Nephron progenitor cell (in vitro differentiated cells): ENCODE results near the gene WDFY2.
A peak's percentile ranks its signal among the peaks of the same experiment; 100 is the strongest.

Experiments
- DNase-seq: peaks from one replicate; pipeline ENCODE4 v3.0.0; 2021
- H3K27ac Mint-ChIP-seq: 2 replicates; pipeline ENCODE4 v1.8.0; 2021; ENCODE audit warnings: mild to moderate bottlenecking, moderate library complexity, mixed read lengths
- H3K27me3 Mint-ChIP-seq: 2 replicates; pipeline ENCODE4 v1.8.0; 2021; ENCODE audit warnings: mild to moderate bottlenecking, low read depth, mixed read lengths; ENCODE audit not compliant: poor library complexity
- H3K36me3 Mint-ChIP-seq: 2 replicates; pipeline ENCODE4 v1.8.0; 2021; ENCODE audit warnings: low read depth, mixed read lengths
- H3K4me1 Mint-ChIP-seq: 2 replicates; pipeline ENCODE4 v1.8.0; 2021; ENCODE audit warnings: mixed read lengths
- H3K4me3 Mint-ChIP-seq: 2 replicates; pipeline ENCODE4 v1.8.0; 2021; ENCODE audit warnings: mild to moderate bottlenecking, moderate library complexity, mixed read lengths
- H3K9me3 Mint-ChIP-seq: 2 replicates; pipeline ENCODE4 v1.8.0; 2021; ENCODE audit warnings: mild to moderate bottlenecking, moderate library complexity, mixed read lengths
- TF ChIP-seq, protein P1 (sequence below): fragments of 200-600 bp; sonication (generic); IDR thresholded peaks from 2 replicates; pipeline ENCODE4 v1.5.0; 2021; ENCODE audit warnings: antibody characterized with exemption

Gene WDFY2

GRCh38 chr13:51632591-51633362 lies 48.5 kb downstream of the WDFY2 start:
- H3K4me3 Mint-ChIP-seq, result no peak overlapping the region
- no peak for DNase-seq

GRCh38 chr13:51635137-51635878 lies 51.0 kb downstream of the WDFY2 start:
- H3K27me3 Mint-ChIP-seq, result no peaks in the 10 kb centered on the region
- H3K9me3 Mint-ChIP-seq, result no peaks in the 10 kb centered on the region
- no peak for DNase-seq
- TF ChIP-seq, protein P1, sequence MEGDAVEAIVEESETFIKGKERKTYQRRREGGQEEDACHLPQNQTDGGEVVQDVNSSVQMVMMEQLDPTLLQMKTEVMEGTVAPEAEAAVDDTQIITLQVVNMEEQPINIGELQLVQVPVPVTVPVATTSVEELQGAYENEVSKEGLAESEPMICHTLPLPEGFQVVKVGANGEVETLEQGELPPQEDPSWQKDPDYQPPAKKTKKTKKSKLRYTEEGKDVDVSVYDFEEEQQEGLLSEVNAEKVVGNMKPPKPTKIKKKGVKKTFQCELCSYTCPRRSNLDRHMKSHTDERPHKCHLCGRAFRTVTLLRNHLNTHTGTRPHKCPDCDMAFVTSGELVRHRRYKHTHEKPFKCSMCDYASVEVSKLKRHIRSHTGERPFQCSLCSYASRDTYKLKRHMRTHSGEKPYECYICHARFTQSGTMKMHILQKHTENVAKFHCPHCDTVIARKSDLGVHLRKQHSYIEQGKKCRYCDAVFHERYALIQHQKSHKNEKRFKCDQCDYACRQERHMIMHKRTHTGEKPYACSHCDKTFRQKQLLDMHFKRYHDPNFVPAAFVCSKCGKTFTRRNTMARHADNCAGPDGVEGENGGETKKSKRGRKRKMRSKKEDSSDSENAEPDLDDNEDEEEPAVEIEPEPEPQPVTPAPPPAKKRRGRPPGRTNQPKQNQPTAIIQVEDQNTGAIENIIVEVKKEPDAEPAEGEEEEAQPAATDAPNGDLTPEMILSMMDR, result no peak
- no peak overlapping the region for H3K27ac Mint-ChIP-seq
- peaks cover 54% of the 10 kb centered on the region for H3K4me1 Mint-ChIP-seq
- no peaks in the 10 kb centered on the region for H3K36me3 Mint-ChIP-seq
- no peak overlapping the region for H3K4me3 Mint-ChIP-seq

More at GRCh38 chr13:51632591-51633362, 48.5 kb downstream of the WDFY2 start:
- Mint-ChIP-seq H3K27ac (peak overlapping the region; percentile 47), H3K9me3 (no peaks in the 10 kb centered on the region), H3K36me3 (no peaks in the 10 kb centered on the region), H3K4me1 (peaks cover 40% of the 10 kb centered on the region), H3K27me3 (no peaks in the 10 kb centered on the region)
- TF ChIP-seq, protein P1, result no peak

GRCh38 chr13:51636349-51636890 lies 52.2 kb downstream of the WDFY2 start:
- Mint-ChIP-seq H3K4me3 (no peak overlapping the region), H3K36me3 (no peaks in the 10 kb centered on the region), H3K9me3 (no peaks in the 10 kb centered on the region), H3K4me1 (peaks cover 54% of the 10 kb centered on the region), H3K27ac (peak overlapping the region; percentile 46), H3K27me3 (no peaks in the 10 kb centered on the region)
- TF ChIP-seq, protein P1, result no peak
- DNase-seq, result no peak

GRCh38 chr13:51637852-51638215 lies 53.6 kb downstream of the WDFY2 start:
- Mint-ChIP-seq H3K27me3 (no peaks in the 10 kb centered on the region), H3K27ac (peak overlapping the region; percentile 41), H3K4me1 (peaks cover 48% of the 10 kb centered on the region), H3K9me3 (peaks cover 4% of the 10 kb centered on the region), H3K36me3 (peaks cover 5% of the 10 kb centered on the region), H3K4me3 (peak overlapping the region; percentile 2)
- peak; percentile 16 for DNase-seq
- TF ChIP-seq, protein P1, result no peak

- TF ChIP-seq, protein P1, result no peak
- peak overlapping the region; percentile 41 for H3K27ac Mint-ChIP-seq
- peaks cover 7% of the 10 kb centered on the region for H3K36me3 Mint-ChIP-seq
- peaks cover 48% of the 10 kb centered on the region for H3K4me1 Mint-ChIP-seq
- H3K4me3 Mint-ChIP-seq, result peak overlapping the region; percentile 2
- no peaks in the 10 kb centered on the region for H3K27me3 Mint-ChIP-seq
- no peak for DNase-seq
- peaks cover 4% of the 10 kb centered on the region for H3K9me3 Mint-ChIP-seq
Observed at GRCh38 chr13:51638216-51638871, 54.1 kb downstream of the WDFY2 start.
